Psoas muscle (tissue), 8 donors: Measurements from ENCODE around the gene NIPBL. TPM values are rescaled to one million over a fixed set of nuclear protein-coding genes. Genes with fewer than 3 reads are reported as not detected.

Experiments used
- ATAC-seq, 4 donors: fragments of 200-7000 bp; cut with Tn5 transposase; one replicate each; pipeline ENCODE4 v1.9.1; 2020; ENCODE audit warnings: moderate library complexity in 3 of 4, mild to moderate bottlenecking in 2 of 4
- DNase-seq, 2 donors: peaks; one replicate each; pipeline ENCODE4 v3.0.0-alpha.2; 2020
- H3K27ac ChIP-seq: fragments of 200-600 bp; one replicate; pipeline ENCODE4 v1.8.0; 2022
- H3K27me3 ChIP-seq, 3 donors: fragments of 200-600 bp in 1 of 3; one replicate each; pipeline versions ENCODE4 v1.6.1 to v1.8.0; 2013 to 2022; ENCODE audit warnings: low read length in 2 of 3, mild to moderate bottlenecking in 2 of 3, moderate library complexity in 1 of 3; ENCODE audit not compliant: insufficient read depth in 3 of 3
- H3K36me3 ChIP-seq, 2 donors: fragments of 200-600 bp in 1 of 2; one replicate each; pipeline versions ENCODE4 v1.6.1 to v1.8.0; 2013 to 2022; ENCODE audit warnings: low read depth in 1 of 2, mild to moderate bottlenecking in 1 of 2, moderate library complexity in 1 of 2; ENCODE audit not compliant: insufficient read depth in 1 of 2
- H3K4me1 ChIP-seq: fragments of 200-600 bp; one replicate; pipeline ENCODE4 v1.8.0; 2022
- H3K4me3 ChIP-seq: fragments of 200-600 bp; one replicate; pipeline ENCODE4 v1.8.0; 2022; ENCODE audit warnings: mild to moderate bottlenecking
- H3K9me3 ChIP-seq: fragments of 200-600 bp; one replicate; pipeline ENCODE4 v1.8.0; 2022
- CTCF ChIP-seq: fragments of 200-600 bp; IDR thresholded peaks from one replicate; pipeline ENCODE4 v1.8.0; 2022; ENCODE audit warnings: antibody characterized with exemption
- WGBS, 3 donors: extraction: QIAGEN DNeasy Blood & Tissue Kit; methylation state at CpG; one replicate each; pipeline versions ENCODE4 v1.1.6 to v1.1.7; 2013; 5-methylcytosine and 5-hydroxymethylcytosine counted together
- intact Hi-C, 2 donors: fragments of 100-400 bp; cut with DNase I; formaldehyde crosslinking; loops; one replicate each; pipeline versions ENCODE4 v1.11.0 to v1.14.2; 2022
- polyA plus RNA-seq, 3 donors: library from polyadenylated mRNA; stranded (reverse); fragments of 200-250 nt; gene quantifications; one replicate each; pipeline ENCODE4 v1.2.3, GENCODE V29; 2013
- total RNA-seq, 4 donors: library from RNA; stranded (reverse); fragmentation: NEBNext Ultra II Directional in 2 of 4; extraction: Animal tissue kit (Norgen Biotek cat#: 25700) in 2 of 4; gene quantifications; one replicate each; pipeline versions ENCODE4 v1.2.1 to v1.2.4, GENCODE V29; 2021 to 2023
- donor health status: healthy with polysubstance abuse.
- donor health status: DM: no; HTN: no; CAD: no; lungs with moderate emphysema.
- donor health status: Bipolar disorder and iron deficiency.
- donor health status: healthy.
- donor health status: DM: yes; HTN: yes; CAD: no.
- donor health status: DM: no; HTN: no; CAD: no.
- donor health status: DM: no; HTN: no; CAD: no.
- donor health status: DM: yes; HTN: yes; CAD: no.

Gene NIPBL
- total and polyA plus RNA-seq, 7 donors = 12.5 to 51.4 (median 38.1) TPM

- no peak overlapping the region for H3K4me3 ChIP-seq
- WGBS, 3 donors = 85 to 89% (median 87%) methylated on average over 1 of the region's 1 CpG
- H3K27me3 ChIP-seq = no peaks in the 10 kb centered on the region
- intact Hi-C loops = loop anchor here (10.0 kb wide), 3 partner anchors 166 to 306 kb away; no protein-coding TSS in a partner anchor
- no peaks in the 10 kb centered on the region for H3K4me1 ChIP-seq
- no peaks in the 10 kb centered on the region for H3K9me3 ChIP-seq
- no peak overlapping the region for H3K27ac ChIP-seq
- DNase-seq (no peak), ATAC-seq (no peak)
- TF ChIP-seq CTCF = no peak
- peaks cover 5 to 87% of the 10 kb centered on the region in 2 donors for H3K36me3 ChIP-seq
Observed at GRCh38 chr5:37028910-37029309, 152.3 kb downstream of the NIPBL start.

GRCh38 chr5:37029436-37029835 is 152.9 kb downstream of the NIPBL start:
- Histone ChIP-seq H3K9me3 (no peaks in the 10 kb centered on the region), H3K27ac (no peak overlapping the region), H3K36me3 (peaks cover 5 to 87% of the 10 kb centered on the region in 2 donors), H3K27me3 (no peaks in the 10 kb centered on the region), H3K4me1 (no peaks in the 10 kb centered on the region), H3K4me3 (no peak overlapping the region)
- no peak for TF ChIP-seq CTCF
- 89 to 94% (median 92%) methylated on average over 1 of the region's 1 CpG for WGBS, 3 donors
- intact Hi-C loops = loop anchor here (10.0 kb wide), 3 partner anchors 165 to 305 kb away; no protein-coding TSS in a partner anchor
- DNase-seq (no peak), ATAC-seq (no peak)

GRCh38 chr5:37034955-37035354 is 158.4 kb downstream of the NIPBL start:
- Histone ChIP-seq H3K27ac (no peak overlapping the region), H3K36me3 (peaks cover 6 to 67% of the 10 kb centered on the region in 2 donors), H3K4me1 (no peaks in the 10 kb centered on the region), H3K4me3 (no peak overlapping the region), H3K9me3 (no peaks in the 10 kb centered on the region), H3K27me3 (no peaks in the 10 kb centered on the region)
- no peak for ATAC-seq
- DNase-seq = no peak
- intact Hi-C loops = no loop called here
- no peak for TF ChIP-seq CTCF
- 86 to 91% (median 89%) methylated on average over 6 of the region's 6 CpGs for WGBS, 3 donors

- Histone ChIP-seq H3K4me1 (no peaks in the 10 kb centered on the region), H3K4me3 (no peak overlapping the region), H3K27me3 (no peaks in the 10 kb centered on the region), H3K9me3 (no peaks in the 10 kb centered on the region), H3K36me3 (peaks cover 4 to 60% of the 10 kb centered on the region in 2 donors), H3K27ac (no peak overlapping the region)
- no peak for ATAC-seq
- no peak for DNase-seq
- WGBS, 3 donors = 98 to 99% (median 99%) methylated on average over 5 of the region's 5 CpGs
- no peak for TF ChIP-seq CTCF
- intact Hi-C loops = no loop called here
Observed at GRCh38 chr5:37037840-37038239, 161.3 kb downstream of the NIPBL start.

- H3K27ac ChIP-seq = no peak overlapping the region
- H3K4me3 ChIP-seq = no peak overlapping the region
- H3K27me3 ChIP-seq = no peaks in the 10 kb centered on the region
- intact Hi-C loops = loop anchor here in 1 of 2 donors (10.0 kb wide), 1 partner anchor 115 kb away; no protein-coding TSS in a partner anchor
- no peaks in the 10 kb centered on the region for H3K4me1 ChIP-seq
- H3K9me3 ChIP-seq = no peaks in the 10 kb centered on the region
- peaks cover 4 to 72% of the 10 kb centered on the region in 2 donors for H3K36me3 ChIP-seq
- no peak for TF ChIP-seq CTCF
- DNase-seq = no peak
- no peak for ATAC-seq
- 89 to 100% (median 96%) methylated on average over 1 of the region's 1 CpG for WGBS, 3 donors
Observed at GRCh38 chr5:37039824-37040223, 163.3 kb downstream of the NIPBL start.
